H1 (cell line): ENCODE results near the gene TRIM50.
"Not testable (repeated sequence)": the region's sequence is repeated elsewhere in the genome, so short reads cannot be mapped to it uniquely, and the experiment has no call there.

Experiments used
- ATF2 ChIP-seq: IDR thresholded peaks from 2 replicates; pipeline ENCODE4 v1.6.1; 2012; ENCODE audit warnings: low read length, inconsistent platforms
- CTCF ChIP-seq, 3 experiments: IDR thresholded peaks; 1 replicate in 2 of 3; 2 replicates in 1 of 3; pipeline versions ENCODE4 v1.5.1 to v1.6.1; 2011; ENCODE audit warnings: low read length in 3 of 3, mild to moderate bottlenecking in 3 of 3, inconsistent platforms in 2 of 3, low read depth in 1 of 3, moderate library complexity in 1 of 3; ENCODE audit not compliant: insufficient read depth in 1 of 3; ENCODE audit errors: control extremely low read depth in 1 of 3
- POLR2A ChIP-seq, 2 experiments: IDR thresholded peaks; 1 replicate in 1 of 2; 2 replicates in 1 of 2; pipeline ENCODE4 v1.6.1; 2011; ENCODE audit warnings: low read depth in 2 of 2, low read length in 2 of 2, mild to moderate bottlenecking in 2 of 2; ENCODE audit errors: control extremely low read depth in 1 of 2
- RAD21 ChIP-seq, 2 experiments: IDR thresholded peaks in 1 of 2; conservative IDR thresholded peaks in 1 of 2; 2 replicates each; pipeline ENCODE4 v1.6.1; 2011; ENCODE audit warnings: low read depth in 2 of 2, low read length in 2 of 2, improper control_type of control experiment in 1 of 2, inconsistent platforms in 1 of 2, mild to moderate bottlenecking in 1 of 2, moderate library complexity in 1 of 2
- SRF ChIP-seq: IDR thresholded peaks from 2 replicates; pipeline ENCODE4 v1.6.1; 2011; ENCODE audit warnings: mild to moderate bottlenecking, low read depth, low read length, moderate library complexity

- not testable (repeated sequence) for TF ChIP-seq POLR2A (IDR thresholded peaks at IDR 0.05; ENCODE audit: control extremely low read depth in 1 of 2, low read depth in 2 of 2, low read length in 2 of 2); ATF2; RAD21 (IDR thresholded peaks at IDR 0.05 in 1 of 2, conservative IDR thresholded peaks at IDR 0.05 in 1 of 2; ENCODE audit: low read depth in 2 of 2, low read length in 2 of 2); CTCF (IDR thresholded peaks at IDR 0.05; ENCODE audit: control extremely low read depth in 1 of 3, insufficient read depth in 1 of 3, low read depth in 1 of 3, low read length in 3 of 3); SRF
Measured at GRCh38 chr7:73267813-73268212, 60.1 kb downstream of the TRIM50 start.
